Keratinocyte (primary cell): ENCODE measurements around the gene C20orf144.

ENCODE experiments used
- CTCF ChIP-seq, 3 experiments: IDR thresholded peaks in 1 of 3; conservative IDR thresholded peaks in 1 of 3; optimal IDR thresholded peaks in 1 of 3; 2 replicates in 2 of 3; 3 replicates in 1 of 3; pipeline versions ENCODE3 to v1.5.1; 2011; ENCODE audit warnings: low read length in 3 of 3, mild to moderate bottlenecking in 3 of 3, moderate library complexity in 2 of 3, control low read depth in 1 of 3, inconsistent platforms in 1 of 3; ENCODE audit not compliant: insufficient read depth in 2 of 3; ENCODE audit errors: extremely low read depth in 1 of 3
- EZH2 ChIP-seq: IDR thresholded peaks from one replicate; pipeline ENCODE4 v1.6.1; 2012; ENCODE audit warnings: inconsistent platforms, mild to moderate bottlenecking, low read length, moderate library complexity

GRCh38 chr20:33684533-33685327 lies 22.6 kb downstream of the C20orf144 start:
- no peak for TF ChIP-seq CTCF (optimal IDR thresholded peaks at IDR 0.05 in 1 of 3, IDR thresholded peaks at IDR 0.05 in 1 of 3, conservative IDR thresholded peaks at IDR 0.05 in 1 of 3; ENCODE audit: extremely low read depth in 1 of 3, insufficient read depth in 2 of 3, low read length in 3 of 3)
- no peak for TF ChIP-seq EZH2
